Cardiac muscle cell (in vitro differentiated cells and primary cell): Measurements from ENCODE around the gene SDK2. TPM values are rescaled to one million over a fixed set of nuclear protein-coding genes. Genes with fewer than 3 reads are reported as not detected.
"Not testable (repeated sequence)": the region's sequence is repeated elsewhere in the genome, so short reads cannot be mapped to it uniquely, and the experiment has no call there.

Experiments used
- DNase-seq, 2 donors: peaks; one replicate each; pipeline versions ENCODE4 v3.0.0 to v3.0.0-alpha.2; 2010 to 2017; ENCODE audit warnings: low read depth in 1 of 2, low spot score in 1 of 2
- H3K27ac ChIP-seq: fragments of 200-600 bp; sonication (generic); 2 replicates; pipeline ENCODE4 v1.5.1; 2016
- H3K27me3 ChIP-seq: fragments of 200-600 bp; sonication (generic); 2 replicates; pipeline ENCODE4 v1.6.0; 2016; ENCODE audit warnings: control low read depth
- H3K36me3 ChIP-seq: fragments of 200-600 bp; sonication (generic); 2 replicates; pipeline ENCODE4 v1.5.1; 2016; ENCODE audit warnings: control low read depth
- H3K4me1 ChIP-seq: fragments of 200-600 bp; sonication (generic); 2 replicates; pipeline ENCODE4 v1.8.1; 2017; ENCODE audit warnings: low read depth, mild to moderate bottlenecking, mixed run types
- H3K4me3 ChIP-seq: fragments of 200-600 bp; sonication (generic); 2 replicates; pipeline ENCODE4 v1.5.1; 2016; ENCODE audit warnings: mild to moderate bottlenecking
- H3K9me3 ChIP-seq: fragments of 200-600 bp; sonication (generic); 2 replicates; pipeline ENCODE4 v1.5.1; 2017; ENCODE audit warnings: low read depth, mild to moderate bottlenecking, control low read depth
- polyA plus RNA-seq: library from polyadenylated mRNA; unstranded; fragments of >200 nt; fragmentation: Nextera tagmentation; extraction: Ambion mirVana; gene quantifications from 2 replicates; pipeline ENCODE4 v1.2.1, GENCODE V29; 2016
- total RNA-seq: library from RNA; depleted of rRNA; stranded (reverse); fragments of >200 nt; gene quantifications from 2 replicates; pipeline ENCODE4 v1.2.3, GENCODE V29; 2016
- TF ChIP-seq, protein P1 (sequence below): IDR thresholded peaks from 2 replicates; pipeline ENCODE4 v1.5.1; 2012; ENCODE audit warnings: low read depth, mild to moderate bottlenecking, low read length

The SDK2 gene
- total and polyA plus RNA-seq, 2 experiments from 2014 or later: 11.8 to 46.8 TPM

DNA sequence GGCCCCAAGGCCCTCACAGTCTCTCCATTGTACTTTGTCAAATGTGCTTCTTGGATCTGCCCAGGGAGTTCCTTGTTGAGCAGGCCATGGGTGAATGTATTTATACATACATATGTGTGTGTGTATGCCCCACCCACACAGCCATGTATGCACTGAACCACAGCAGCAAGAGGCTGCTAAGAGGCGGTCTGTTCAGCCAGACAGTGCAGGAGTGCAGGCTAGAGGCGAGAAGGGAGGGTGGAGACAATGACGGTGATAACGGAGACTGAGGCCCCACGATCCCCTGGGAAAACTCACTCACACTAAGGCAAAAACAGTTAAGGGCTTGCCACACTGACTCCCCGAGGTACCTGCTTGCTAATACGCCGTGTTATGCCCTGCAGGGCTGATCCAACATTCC lies 181.4 kb downstream of the SDK2 start:
- peak overlapping the region; percentile 80 for H3K27ac ChIP-seq
- peak in 1 of 2 donors; percentile 62 for DNase-seq
- no peaks in the 10 kb centered on the region for H3K27me3 ChIP-seq

GRCh38 chr17:73459980-73460379 lies 184.3 kb downstream of the SDK2 start:
- Histone ChIP-seq H3K9me3 (no peaks in the 10 kb centered on the region), H3K4me1 (peaks cover 8% of the 10 kb centered on the region), H3K4me3 (no peak overlapping the region), H3K27ac (no peak overlapping the region), H3K36me3 (no peaks in the 10 kb centered on the region), H3K27me3 (no peaks in the 10 kb centered on the region)
- TF ChIP-seq, protein P1, sequence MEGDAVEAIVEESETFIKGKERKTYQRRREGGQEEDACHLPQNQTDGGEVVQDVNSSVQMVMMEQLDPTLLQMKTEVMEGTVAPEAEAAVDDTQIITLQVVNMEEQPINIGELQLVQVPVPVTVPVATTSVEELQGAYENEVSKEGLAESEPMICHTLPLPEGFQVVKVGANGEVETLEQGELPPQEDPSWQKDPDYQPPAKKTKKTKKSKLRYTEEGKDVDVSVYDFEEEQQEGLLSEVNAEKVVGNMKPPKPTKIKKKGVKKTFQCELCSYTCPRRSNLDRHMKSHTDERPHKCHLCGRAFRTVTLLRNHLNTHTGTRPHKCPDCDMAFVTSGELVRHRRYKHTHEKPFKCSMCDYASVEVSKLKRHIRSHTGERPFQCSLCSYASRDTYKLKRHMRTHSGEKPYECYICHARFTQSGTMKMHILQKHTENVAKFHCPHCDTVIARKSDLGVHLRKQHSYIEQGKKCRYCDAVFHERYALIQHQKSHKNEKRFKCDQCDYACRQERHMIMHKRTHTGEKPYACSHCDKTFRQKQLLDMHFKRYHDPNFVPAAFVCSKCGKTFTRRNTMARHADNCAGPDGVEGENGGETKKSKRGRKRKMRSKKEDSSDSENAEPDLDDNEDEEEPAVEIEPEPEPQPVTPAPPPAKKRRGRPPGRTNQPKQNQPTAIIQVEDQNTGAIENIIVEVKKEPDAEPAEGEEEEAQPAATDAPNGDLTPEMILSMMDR: no peak
- no peak for DNase-seq

More for the DNA sequence above, 181.4 kb downstream of the SDK2 start:
- TF ChIP-seq, protein P1: no peak
- no peaks in the 10 kb centered on the region for H3K9me3 ChIP-seq
- no peaks in the 10 kb centered on the region for H3K36me3 ChIP-seq
- H3K4me3 ChIP-seq: no peak overlapping the region
- H3K4me1 ChIP-seq: peaks cover 13% of the 10 kb centered on the region

DNA sequence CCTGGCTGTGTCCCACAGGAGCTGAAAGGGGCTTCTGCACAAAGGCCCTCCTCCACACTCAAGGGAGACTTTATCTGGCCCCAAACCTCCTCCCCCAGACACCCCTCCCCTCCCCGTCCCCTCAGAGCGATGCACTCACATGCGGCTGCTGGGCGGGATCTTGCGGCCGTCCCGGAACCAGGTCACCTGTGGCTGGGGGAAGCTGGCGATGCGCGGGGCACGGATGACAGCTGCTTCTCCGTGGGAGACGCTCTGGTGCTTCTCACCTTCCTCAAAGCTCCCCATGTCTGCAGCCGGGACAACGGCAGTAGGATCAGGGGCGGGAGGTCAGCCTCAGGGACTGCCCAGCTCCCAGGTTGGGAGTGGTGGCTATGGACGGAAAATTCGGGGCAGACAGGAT lies 188.5 kb downstream of the SDK2 start:
- Histone ChIP-seq H3K4me1 (no peaks in the 10 kb centered on the region), H3K36me3 (no peaks in the 10 kb centered on the region), H3K27me3 (no peaks in the 10 kb centered on the region), H3K9me3 (no peaks in the 10 kb centered on the region), H3K4me3 (no peak overlapping the region), H3K27ac (no peak overlapping the region)
- TF ChIP-seq, protein P1: no peak
- DNase-seq: no peak

GRCh38 chr17:73455050-73455687 lies 189.1 kb downstream of the SDK2 start:
- Histone ChIP-seq H3K4me1 (no peaks in the 10 kb centered on the region), H3K4me3 (no peak overlapping the region), H3K36me3 (no peaks in the 10 kb centered on the region), H3K27me3 (no peaks in the 10 kb centered on the region), H3K27ac (no peak overlapping the region), H3K9me3 (no peaks in the 10 kb centered on the region)
- TF ChIP-seq, protein P1: no peak
- DNase-seq: no peak

- not testable (repeated sequence) for H3K27ac ChIP-seq, H3K4me3 ChIP-seq, H3K27me3 ChIP-seq, H3K36me3 ChIP-seq, H3K9me3 ChIP-seq, H3K4me1 ChIP-seq, DNase-seq
Observed at GRCh38 chr17:73453494-73453893, 190.8 kb downstream of the SDK2 start.

- no peaks in the 10 kb centered on the region for H3K36me3 ChIP-seq
- no peak overlapping the region for H3K27ac ChIP-seq
- H3K4me1 ChIP-seq: no peaks in the 10 kb centered on the region
- no peaks in the 10 kb centered on the region for H3K27me3 ChIP-seq
- no peak for DNase-seq
- H3K4me3 ChIP-seq: no peak overlapping the region
- no peaks in the 10 kb centered on the region for H3K9me3 ChIP-seq
- TF ChIP-seq, protein P1: no peak
Observed at GRCh38 chr17:73453090-73453489, 191.2 kb downstream of the SDK2 start.
